NCI-H526 treated with DMSO at 0.1 percent for 48 hours (cell line): ENCODE results near the gene PON3.

Source experiments
- DNase-seq: peaks from one replicate; lab custom pipeline; 2025; lab: John Stamatoyannopoulos, UW

Gene PON3

DNA sequence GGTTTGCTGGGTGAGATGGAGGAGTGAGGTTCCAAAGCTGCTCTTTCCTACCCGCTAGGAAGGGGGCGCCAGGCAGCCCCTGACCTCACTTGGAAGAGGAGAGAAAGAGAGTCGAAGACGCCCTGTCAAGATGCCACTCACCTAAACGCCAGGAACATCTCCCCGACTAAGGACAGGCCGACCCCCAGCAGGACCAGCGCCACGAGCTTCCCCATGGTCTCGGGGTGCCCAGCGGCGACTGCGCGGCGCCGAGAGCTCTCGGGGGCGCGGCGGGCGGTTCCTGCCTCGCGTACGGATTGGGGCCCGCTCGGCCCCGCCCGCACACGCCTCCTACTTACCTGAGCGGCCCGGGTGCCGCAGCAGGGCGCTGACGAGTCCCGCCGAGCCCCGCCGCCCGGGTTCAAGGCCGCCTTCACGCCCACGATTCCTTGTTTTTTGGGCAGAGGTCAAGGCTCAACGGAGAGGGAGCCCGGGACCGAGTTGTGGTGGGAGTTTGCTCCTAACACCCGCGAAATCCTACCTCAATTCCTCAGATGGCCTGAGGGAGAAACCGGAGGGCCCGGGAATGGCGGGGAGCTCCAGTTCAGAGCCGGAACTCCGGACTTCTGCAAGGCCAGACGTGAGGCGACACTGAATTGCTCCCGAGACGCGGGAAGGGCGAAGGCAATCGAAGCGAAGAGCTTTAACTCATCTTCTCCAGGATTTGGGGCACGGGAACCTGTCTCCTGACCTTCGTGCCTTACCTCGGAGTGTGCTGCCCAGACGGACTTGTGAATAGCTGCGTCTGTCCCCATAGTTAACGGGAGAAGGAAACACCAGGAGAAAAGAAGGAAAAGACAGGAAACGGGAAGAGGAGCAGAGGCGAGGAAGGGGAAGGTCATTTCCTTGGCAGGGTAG lies at the start of gene PON3:
TSS of gene PON3 (minus strand) at position 240 of the 897 bp plus-strand sequence. CDS start at position 215, 25 bp downstream.
- no peak for DNase-seq

DNA sequence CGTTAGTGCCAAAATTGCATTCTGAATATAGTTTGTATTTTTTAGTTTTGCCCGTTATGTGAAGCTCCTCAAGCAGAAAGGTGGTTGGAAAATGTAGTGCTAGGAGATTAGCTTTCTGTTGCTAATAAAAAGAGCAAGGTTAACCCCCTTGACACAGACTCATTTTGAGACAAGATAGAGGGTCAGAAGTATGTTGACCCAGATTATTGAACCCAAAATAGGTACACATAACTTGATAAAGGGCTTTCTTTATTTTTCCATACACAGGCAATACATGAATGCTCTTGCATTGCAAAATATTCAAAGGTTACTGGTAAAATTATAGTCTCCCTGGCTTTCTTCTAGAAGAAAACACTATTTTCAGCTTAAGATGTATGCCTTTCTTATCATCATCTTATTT lies 48.6 kb upstream of the PON3 start:
- no peak for DNase-seq

DNA sequence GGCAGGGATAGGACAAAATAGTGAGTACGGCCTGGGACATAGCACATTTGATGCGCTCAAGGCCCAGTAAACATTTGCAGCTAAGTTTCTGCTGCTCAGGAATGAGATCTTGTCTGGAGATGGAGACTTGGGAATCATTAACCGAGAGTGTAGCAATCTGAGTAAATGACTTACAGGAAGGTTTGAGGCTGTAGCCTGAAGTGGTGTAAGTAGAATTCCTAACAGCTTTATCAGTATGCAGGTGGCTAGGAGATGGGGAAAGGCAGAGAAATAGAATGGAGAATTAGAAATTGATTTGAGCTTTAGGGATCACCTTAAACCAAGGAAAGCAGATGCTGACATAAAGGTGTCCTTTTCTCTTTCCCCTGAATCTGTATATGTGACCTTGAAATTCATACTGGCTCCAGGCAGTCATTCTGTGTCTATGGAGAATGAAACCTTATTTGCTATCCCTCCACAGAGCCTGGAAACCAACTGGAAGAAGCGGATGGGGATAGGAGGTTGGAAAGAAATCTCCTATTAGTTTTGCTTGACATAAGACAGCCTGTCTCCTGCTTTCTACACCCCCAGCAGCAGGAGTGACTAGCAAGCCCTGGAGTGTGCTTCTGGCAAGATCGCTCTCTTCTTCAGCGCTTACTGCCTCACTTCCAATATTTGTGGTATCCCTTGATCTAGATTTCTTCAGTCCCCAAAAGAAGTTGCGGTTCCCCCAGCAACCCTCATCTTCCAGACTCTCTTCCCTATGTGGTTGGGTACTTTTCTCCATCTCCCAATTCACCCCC lies 45.1 kb upstream of the PON3 start:
- no peak for DNase-seq

DNA sequence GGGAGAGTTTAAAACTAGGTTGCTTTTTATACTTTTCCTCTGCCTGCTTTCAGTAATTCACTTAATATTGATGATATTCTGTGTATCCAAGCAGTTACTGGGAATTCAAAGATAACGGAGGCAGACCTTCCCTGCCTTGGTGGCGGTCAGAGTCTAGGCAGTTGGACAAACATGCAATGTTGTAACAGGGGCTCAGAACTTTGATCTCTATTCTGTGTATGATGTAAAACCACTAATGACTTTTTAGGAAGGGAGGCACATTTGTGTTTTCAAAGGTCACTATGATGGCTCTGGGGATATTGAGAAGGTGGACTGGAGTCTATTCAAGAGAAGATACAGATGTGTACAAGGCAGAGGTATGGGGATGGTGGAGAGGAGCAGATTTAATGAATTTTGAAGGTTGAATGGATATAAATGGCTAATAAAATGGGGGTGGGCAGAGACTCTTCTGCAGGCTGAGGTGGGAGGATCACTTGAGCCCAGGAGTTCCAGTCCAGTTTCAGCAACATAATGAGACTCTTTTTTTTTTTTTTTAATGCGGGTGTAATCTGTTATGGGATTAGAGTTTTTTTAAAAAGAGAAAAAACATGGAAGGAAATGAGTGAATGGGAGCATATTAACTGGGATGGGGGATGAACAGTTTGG lies 44.3 kb upstream of the PON3 start:
- DNase-seq: no peak

DNA sequence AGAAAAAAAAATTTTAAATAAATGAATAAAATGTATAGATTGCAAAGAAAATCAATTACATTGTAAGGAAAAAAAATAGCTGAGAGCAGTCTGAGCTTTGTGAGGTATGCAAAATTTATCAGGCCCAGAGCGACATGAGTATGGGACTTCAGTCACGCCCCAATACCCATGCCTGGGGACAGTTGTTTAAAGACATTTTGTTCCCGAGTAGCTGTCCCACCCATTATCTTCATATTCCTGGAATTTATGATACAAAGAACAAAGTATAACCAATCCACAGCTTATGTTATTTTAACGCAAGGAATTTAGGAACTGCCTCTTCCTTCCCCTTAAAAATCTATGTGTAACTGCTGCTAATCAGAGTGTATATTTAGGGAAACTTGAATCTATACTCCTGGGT lies 40.2 kb upstream of the PON3 start:
- DNase-seq: peak; percentile 4

DNA sequence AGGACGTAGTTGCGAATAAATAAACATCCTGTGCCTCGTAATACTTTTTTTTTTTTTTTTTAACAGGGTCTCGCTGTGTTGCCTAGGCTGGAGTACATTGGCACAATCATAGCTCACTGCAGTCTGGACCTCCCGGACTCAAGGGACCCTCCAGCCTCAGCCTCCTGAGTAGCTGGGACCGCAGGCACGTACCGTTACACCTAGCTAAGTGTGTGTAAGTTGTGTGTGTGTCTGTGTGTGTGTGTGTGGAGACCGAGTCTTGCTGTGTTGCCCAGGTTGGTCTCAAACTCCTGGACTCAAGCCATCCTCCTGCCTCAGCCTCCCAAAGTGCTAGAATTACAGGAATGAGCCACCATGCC lies 39.2 kb upstream of the PON3 start:
- DNase-seq: no peak

DNA sequence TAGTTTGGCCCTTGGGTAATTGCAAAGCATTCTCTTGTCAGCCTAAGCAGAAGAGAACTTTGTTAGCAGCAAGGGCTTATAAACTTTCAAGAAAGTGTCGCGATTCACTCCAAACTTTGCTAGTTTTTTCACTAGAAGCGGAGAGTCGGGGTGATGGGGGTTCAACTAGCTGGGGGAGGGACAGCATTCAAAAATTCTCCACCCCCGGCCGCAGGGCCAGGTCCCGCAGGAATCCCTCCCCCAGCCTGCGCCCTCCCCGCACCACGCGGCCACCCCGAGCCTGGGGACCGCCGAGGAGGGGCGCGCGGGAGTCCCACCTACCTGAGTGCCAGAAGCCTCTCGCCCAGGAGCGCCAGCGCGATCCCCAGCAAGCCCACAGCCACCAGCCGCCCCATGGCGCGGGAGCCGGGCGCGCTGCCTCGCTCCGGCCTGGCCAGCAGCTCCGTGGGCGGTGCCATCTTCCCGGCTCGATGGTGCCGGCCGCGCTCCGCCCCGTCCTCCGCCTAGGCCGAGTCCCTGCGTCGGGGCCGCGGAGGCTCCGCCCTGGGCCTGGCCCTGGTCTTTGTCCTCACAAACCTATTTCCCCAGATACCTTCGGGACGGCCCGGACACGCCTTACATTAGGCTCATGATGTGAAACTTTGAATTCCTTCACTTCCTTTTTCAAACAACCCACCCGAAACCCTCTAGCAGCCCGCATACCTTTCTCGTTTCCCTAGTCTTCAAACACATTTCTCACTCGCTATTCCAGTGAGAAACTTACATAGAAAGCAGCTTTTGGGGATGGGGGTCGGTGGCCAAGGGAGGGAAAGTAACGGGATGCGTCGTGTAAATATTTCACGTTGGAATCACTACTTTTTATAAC lies 38.6 kb upstream of the PON3 start, which contains the start of gene PON2:
TSS of gene PON2 (minus strand) at position 472 of the 865 bp plus-strand sequence. CDS start at position 395, 77 bp downstream.
- DNase-seq: peak; percentile 29

DNA sequence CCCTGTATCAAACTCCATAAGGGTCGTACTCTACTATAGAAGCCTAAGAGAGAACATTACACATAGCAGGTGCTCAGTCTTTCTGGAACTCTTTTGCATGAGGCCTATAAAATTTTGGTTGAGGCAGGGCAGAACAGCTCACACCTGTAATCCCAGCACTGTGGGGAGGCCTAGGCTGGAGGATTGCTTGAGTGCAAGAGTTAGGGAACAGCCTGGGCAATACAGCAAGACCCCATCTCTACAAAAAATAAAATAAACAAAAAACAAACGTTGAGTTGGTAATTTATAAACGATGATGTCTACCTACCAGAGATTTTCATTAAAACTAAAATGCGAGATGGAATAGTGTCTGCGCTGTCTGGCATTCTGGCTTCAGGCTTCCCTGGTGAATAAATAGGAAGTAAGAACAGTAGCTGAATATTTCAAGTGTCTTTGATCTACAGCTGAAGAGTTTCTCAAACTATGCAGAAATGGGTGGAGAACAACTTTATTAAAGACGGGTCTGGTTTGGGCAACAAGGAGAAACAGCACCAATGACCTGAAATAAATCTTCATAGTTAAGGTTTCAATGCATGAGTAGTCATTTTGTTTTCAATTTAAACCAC lies 37.9 kb upstream of the PON3 start:
- DNase-seq: no peak

DNA sequence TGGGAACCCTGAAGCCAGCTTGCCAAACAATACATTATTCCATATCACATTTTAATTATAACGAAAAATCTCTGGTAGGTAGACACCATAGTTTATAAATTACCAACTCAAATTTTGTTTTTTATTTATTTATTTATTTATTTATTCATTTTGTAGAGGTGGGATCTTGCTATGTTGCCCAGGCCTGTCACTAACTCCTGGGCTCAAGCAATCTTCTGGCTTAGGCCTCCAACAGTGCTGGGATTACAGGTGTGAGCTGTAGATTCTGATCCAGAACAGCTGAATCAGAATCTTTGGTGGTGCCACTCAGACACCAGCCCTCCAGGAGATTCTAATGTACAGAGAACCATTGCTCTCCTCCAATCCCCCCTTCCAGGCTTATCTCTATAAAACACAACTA lies 37.0 kb upstream of the PON3 start:
- no peak for DNase-seq

DNA sequence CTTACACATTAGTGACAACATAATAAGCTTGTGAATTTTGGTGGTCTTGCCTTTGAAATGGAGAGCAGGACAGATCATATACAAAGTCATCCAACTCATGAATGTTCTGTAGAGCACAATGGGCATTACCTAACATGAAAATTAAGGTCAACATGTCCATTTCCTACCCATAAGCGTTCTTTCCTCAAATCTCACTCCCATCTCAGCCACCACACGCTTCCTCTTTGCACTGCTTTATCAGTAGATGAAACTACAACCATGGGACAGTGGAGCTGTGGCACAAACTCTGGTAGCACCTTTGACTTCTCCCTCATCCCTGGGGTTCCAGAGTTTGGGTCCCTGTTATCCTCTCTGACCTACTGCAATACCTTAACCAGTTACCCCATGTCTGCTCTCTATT lies 36.4 kb upstream of the PON3 start:
- no peak for DNase-seq

DNA sequence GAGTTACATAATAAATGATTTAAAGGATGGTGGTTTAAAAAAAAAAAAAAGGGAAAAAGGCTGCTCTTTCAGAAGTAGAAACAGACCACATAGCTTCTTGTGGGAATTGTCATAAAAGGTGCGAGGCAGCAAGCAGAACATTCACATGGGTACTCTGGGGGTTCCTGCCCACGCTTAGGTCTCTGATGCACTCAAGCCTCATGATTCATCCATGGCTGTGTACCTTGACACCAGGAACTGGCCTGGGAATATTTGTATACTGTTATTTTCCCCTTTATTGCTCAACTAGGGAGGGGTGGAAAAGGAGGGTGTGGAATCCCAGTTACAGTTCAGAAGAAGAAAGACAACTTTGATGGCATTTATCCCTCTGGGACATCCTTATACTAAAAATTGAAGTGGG lies 34.7 kb upstream of the PON3 start:
- DNase-seq: no peak

DNA sequence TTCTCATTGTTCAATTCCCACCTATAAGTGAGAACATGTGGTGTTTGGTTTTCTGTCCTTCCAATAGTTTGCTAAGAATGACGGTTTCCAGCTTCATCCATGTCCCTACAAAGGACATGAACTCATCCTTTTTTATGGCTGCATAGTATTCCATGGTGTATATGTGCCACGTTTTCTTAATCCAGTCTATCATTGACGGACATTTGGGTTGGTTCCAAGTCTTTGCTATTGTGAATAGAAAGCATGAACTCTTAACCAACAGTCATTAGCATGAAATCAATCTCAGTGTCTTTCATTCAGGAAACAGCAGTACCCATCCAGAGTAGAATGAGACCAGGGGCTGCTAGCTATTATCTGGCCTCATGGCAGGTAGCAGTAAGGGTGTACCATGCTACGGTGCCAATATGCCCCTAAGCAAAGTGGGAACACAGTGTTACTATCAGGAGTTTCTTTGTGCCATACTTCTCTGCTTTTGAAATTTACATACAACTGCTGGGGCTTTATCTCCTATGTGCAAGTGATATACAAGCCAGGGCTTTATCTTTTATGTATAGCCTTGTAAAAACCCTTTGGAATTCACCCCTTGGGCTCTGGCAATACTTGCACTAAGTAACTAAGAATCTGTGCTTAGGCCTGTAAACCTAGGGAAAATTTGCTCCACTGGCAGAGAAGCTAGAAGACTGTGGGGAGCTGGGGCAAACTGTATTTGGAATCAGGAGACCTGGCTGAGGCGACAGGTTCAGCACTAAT lies 33.2 kb upstream of the PON3 start:
- no peak for DNase-seq

DNA sequence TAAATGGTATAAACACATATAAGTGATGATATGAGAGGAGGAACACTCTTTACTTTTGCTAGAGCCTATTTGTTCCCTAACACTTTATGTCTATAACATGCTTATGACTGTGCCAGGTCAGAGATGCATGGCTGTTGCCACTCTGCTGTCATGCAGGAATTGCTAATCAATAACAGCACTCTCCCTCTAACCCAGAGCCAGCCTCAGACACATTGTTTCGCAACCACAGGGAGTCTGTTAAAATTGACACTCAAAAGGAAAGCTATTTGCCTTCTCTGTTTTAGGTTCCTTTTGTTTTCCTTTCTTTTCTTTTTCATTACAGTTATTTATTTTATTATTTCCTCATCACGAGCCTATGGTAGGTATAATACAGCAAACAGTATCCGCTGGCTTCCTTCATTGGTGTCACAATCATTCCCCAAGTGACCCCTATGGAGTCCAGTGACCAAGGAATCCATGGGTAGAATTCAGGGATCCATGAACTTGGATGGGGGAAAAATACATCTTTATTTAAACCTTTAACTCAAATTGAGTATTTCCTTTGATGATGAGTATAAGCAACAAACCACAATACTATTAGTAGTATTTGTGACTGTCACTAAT lies 31.8 kb upstream of the PON3 start:
- no peak for DNase-seq

DNA sequence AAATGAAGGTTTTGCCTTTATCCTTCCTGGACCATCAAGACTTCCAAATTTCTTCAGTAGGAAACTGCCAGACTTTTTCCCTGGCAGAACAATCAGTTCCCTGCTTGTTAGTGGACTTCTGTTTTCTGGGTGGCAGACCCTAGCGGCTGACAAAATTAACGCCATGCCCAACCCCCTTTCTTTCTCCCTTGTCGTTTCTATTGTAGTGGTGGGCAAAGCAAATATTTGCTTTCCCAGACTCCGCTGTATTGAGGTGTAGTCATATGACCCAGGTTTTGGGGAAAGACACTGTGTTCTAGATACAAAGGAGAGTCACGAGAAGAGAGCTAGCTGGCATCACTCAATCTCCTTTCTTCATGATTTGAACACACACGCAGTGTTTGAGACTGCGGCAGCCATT lies 31.0 kb upstream of the PON3 start:
- no peak for DNase-seq

DNA sequence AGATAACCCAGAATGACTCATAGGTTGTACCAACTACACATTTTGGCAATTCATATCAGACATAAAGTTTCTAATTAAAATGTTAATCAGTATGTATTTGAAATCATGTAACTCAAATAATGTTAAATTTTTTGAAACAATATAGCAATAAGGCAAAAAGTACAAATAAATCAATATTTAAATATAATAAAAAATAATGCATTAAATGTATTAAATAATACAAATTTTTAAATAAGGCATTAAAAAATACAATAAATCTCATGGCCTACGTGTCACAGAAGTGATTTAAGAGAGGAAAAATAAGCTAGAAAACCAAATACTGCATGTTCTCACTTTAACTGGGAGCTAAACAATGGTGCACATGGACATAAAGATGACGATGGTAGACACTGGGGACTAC lies 29.5 kb upstream of the PON3 start:
- no peak for DNase-seq

DNA sequence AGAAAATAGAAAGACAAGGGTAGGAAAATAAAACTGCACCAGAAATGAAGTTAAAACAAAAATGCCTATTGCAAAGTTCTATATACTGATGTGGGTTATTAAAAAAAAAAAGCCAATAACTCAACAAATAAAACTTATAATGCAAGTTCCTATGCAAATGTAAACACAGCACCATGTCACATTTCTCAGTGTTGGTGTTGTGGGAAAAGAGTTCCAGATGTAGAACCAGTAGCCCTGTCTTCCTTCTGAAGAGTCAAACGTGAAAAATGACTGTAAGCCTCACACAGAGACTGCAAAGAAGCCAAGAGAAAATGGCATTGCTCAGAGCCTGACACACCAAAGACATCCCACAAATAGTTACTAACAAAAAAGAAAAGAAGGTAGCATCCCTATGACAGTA lies 28.5 kb upstream of the PON3 start:
- no peak for DNase-seq

DNA sequence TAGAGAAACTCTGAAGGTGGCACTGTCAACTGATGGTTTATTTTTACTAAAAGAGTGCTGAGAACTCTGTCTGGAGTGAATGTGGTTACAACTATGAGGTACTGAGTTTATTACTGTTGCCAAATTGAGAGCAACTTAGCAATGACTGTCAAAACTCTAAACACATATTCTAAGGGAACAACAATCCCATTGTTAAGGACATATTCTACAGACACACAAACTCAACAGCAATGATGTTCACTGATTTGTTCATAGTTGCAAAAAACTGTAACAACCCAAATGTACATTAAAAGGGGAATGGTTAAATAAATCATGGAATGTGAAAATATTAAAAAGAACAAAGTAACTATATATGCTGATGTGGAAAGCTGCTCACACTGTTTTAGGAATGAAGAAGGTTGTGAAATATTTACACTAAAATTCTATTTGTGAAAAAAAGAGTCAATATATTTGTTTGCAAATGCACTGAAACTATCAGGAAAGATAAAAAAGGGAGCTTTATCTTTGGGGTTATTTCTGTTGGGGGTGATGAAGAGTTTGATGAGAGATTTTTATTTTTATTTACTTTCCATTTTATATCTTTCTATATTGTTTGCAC lies 25.8 kb upstream of the PON3 start:
- DNase-seq: no peak

DNA sequence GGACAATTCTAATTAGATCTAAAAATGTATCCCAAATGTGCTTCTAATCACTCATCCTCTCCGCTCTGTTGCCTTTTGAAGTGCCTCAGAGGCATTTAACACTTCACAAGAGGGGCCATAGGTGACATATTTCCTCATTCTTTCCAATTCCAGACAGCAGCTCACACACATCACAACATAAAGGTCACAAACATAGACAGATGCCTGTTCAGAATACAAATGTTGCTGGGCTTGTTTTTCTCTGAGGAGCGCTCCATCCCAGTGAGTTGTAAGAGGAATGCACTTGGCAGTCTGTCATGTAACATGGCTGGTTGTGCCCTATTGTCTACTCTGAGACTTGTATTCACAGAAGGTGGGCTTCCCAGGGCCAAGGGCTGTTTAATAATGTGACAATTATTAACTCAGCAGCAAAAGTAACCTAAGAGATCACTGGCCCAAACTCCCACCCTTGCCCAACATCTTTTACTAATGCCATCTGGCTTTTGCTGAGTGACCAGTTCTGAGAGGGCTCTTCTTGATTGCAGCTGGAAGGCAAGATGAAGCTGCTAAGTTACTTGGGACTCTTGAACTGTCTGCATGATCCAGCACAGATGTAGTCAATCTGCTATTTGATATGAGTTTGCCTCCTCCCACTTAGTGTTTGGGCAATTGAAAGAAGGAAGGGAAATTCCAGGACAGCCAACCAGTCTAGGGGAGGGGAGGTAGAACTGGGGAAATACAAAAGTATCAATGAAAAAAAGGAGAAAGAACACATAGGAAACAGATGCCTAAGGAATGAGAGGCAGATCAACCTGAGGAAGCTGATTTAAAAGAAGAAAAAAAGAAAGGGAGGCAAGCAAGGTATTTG lies 25.0 kb upstream of the PON3 start:
- no peak for DNase-seq

DNA sequence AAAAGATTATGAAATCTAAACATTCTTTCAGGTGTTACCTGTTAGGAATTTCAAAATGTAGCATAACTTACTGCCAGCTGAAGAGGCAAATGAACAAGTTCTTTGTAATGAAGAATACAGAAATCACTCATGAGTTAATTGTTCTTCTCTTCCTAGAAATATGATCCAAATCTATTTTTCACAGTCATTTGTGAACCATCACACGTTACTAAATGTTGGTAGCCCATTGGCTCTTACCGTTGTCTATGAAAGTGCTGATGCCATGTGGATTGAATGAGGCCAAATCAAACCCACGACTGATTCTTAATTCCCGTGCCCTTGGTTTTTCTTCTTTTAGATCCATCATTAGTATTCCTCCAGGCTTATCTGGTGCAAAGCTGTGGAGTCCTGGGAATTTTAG lies 15.9 kb upstream of the PON3 start:
- no peak for DNase-seq
